Measurements from ENCODE around the gene FGF19. TPM values are rescaled to one million over a fixed set of nuclear protein-coding genes. Genes with fewer than 3 reads are reported as not detected.

The FGF19 gene
- total RNA-seq, 4 donors from 2014 or later, result not detected

DNA sequence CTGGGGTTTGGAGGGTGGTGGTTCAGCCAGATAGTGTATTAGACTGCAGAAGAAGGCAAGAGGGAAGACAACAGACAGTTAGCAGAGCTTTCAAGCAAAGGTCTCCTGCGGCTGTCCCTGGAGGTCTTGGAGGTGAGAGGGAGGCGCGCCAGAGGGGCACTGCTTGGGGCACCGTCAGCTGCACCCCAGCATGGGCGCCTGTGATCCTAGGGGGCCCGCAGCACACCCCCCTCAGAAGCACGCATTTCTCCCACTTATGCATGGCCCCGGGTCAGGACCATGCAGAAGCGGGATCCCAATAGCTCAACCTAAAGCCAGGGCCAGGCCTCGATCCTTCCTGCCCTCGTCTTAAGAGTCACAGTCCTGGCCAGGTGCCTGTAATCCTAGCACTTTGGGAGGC lies 44.8 kb upstream of the FGF19 start:
- WGBS, 2 donors (ENCODE audit: low coverage in 1 of 2), result 83% methylated on average over 10 of the region's 11 CpGs; no CpG with 5 or more reads in 1 of the 2 donors
- Histone ChIP-seq H3K4me1 (no peaks in the 10 kb centered on the region), H3K27ac (no peak overlapping the region), H3K36me3 (no peaks in the 10 kb centered on the region), H3K27me3 (peaks cover 10% of the 10 kb centered on the region), H3K4me3 (no peak overlapping the region), H3K9me3 (no peaks in the 10 kb centered on the region)
- in situ Hi-C loops (cut with MboI; ENCODE audit: low pct_ligation_motif_present in 1 of 4, low pct_unique_long_range_greater_than_20kb in 1 of 4, low sequenced_read_pairs in 3 of 4) (no loop called here), intact Hi-C loops (cut with DNase I; ENCODE audit: low total_unique reads) (no loop called here)
- no peak for DNase-seq
- TF ChIP-seq POLR2AphosphoS5 (IDR thresholded peaks at IDR 0.05) (no peak), POLR2A (IDR thresholded peaks at IDR 0.05) (no peak), EP300 (IDR thresholded peaks at IDR 0.05; ENCODE audit: low read depth) (no peak)
- TF ChIP-seq, protein P1, sequence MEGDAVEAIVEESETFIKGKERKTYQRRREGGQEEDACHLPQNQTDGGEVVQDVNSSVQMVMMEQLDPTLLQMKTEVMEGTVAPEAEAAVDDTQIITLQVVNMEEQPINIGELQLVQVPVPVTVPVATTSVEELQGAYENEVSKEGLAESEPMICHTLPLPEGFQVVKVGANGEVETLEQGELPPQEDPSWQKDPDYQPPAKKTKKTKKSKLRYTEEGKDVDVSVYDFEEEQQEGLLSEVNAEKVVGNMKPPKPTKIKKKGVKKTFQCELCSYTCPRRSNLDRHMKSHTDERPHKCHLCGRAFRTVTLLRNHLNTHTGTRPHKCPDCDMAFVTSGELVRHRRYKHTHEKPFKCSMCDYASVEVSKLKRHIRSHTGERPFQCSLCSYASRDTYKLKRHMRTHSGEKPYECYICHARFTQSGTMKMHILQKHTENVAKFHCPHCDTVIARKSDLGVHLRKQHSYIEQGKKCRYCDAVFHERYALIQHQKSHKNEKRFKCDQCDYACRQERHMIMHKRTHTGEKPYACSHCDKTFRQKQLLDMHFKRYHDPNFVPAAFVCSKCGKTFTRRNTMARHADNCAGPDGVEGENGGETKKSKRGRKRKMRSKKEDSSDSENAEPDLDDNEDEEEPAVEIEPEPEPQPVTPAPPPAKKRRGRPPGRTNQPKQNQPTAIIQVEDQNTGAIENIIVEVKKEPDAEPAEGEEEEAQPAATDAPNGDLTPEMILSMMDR (IDR thresholded peaks at IDR 0.05), result no peak

DNA sequence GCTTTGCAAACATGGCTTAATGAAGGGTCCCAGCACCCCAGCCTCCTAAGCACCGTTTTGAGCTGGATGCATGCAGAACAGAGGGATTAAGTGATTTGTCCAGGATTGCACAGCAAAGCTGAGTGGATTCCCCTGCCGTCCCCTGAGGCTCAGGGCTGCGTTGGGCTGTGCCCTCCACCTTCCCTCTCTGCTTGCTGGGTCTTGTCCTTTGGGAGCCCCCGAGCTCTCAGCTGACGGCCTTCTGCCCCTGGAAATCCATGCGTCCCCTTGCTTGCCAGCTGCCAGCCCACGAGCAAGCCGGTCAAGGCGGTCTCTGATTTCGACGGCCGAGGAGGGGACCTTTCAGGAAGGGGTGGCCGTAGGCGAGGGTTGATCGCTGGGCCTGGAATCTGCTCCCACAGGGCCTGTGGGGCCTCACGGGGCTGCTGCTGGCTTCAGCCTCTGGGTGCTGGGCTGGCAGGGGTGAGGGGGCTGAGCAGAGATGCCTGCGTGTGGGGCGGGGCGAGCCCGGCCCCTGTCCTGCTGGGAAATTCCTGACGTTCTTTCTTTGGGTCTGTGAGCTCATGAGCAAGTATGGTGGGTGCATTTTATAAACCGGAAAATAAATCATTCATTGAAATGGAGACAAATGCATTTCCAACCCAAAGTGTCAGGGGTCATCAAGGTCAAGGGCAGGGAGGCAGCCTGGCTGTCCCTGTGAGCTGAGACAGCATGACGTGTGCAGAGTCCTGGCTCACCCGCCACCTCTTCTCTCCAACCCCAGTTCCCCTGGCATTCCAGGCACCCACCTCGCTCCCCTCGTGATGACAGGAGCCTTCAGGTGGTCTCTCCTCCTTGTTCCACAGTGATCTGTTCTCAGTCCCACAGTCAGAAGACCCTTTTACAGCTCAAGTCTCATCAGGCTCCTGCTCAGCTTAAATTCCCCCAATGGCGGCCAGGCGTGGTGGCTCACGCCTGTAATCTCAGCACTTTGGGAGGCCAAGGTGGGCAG lies 43.2 kb upstream of the FGF19 start:
- WGBS, 2 donors (ENCODE audit: low coverage in 1 of 2), result 68% methylated on average over 29 of the region's 29 CpGs; no CpG with 5 or more reads in 1 of the 2 donors
- no peaks in the 10 kb centered on the region for H3K4me1 ChIP-seq
- intact Hi-C loops (cut with DNase I; ENCODE audit: low total_unique reads), result no loop called here
- H3K36me3 ChIP-seq, result no peaks in the 10 kb centered on the region
- no peak overlapping the region for H3K27ac ChIP-seq
- in situ Hi-C loops (cut with MboI; ENCODE audit: low pct_ligation_motif_present in 1 of 4, low pct_unique_long_range_greater_than_20kb in 1 of 4, low sequenced_read_pairs in 3 of 4), result no loop called here
- no peak overlapping the region for H3K4me3 ChIP-seq
- no peak for TF ChIP-seq EP300 (IDR thresholded peaks at IDR 0.05; ENCODE audit: low read depth)
- TF ChIP-seq, protein P1 (IDR thresholded peaks at IDR 0.05), result no peak
- no peak for TF ChIP-seq POLR2A (IDR thresholded peaks at IDR 0.05)
- TF ChIP-seq POLR2AphosphoS5 (IDR thresholded peaks at IDR 0.05), result no peak
- DNase-seq, result no peak
- peaks cover 7% of the 10 kb centered on the region for H3K27me3 ChIP-seq
- no peaks in the 10 kb centered on the region for H3K9me3 ChIP-seq

DNA sequence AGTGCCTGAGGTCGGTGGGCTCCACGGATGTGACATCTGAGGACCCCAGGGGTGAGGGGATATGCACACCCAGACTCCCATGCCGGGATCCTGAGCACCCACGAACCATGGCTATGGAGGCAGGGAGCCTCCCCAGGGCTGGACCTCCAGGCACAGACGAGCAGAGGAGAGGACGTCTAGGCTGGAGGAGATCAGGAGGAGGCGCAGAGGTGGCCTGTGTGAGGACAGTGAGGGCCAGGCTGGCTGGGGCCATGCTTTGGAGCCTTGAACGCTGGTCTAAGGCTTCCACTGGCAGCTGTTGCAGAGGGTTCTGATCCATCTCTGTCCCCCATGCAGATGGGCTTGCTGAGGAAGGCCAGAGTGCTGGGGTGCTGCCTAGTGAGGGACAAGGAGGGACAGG lies 42.3 kb upstream of the FGF19 start:
- no peak for DNase-seq
- intact Hi-C loops (cut with DNase I; ENCODE audit: low total_unique reads) (no loop called here), in situ Hi-C loops (cut with MboI; ENCODE audit: low pct_ligation_motif_present in 1 of 4, low pct_unique_long_range_greater_than_20kb in 1 of 4, low sequenced_read_pairs in 3 of 4) (no loop called here)
- Histone ChIP-seq H3K36me3 (no peaks in the 10 kb centered on the region), H3K27ac (no peak overlapping the region), H3K4me3 (no peak overlapping the region), H3K4me1 (no peaks in the 10 kb centered on the region), H3K9me3 (no peaks in the 10 kb centered on the region), H3K27me3 (peaks cover 7% of the 10 kb centered on the region)
- 81% methylated on average over 8 of the region's 8 CpGs; no CpG with 5 or more reads in 1 of the 2 donors for WGBS, 2 donors (ENCODE audit: low coverage in 1 of 2)
- no peak for TF ChIP-seq EP300 (IDR thresholded peaks at IDR 0.05; ENCODE audit: low read depth)
- no peak for TF ChIP-seq POLR2A (IDR thresholded peaks at IDR 0.05)
- TF ChIP-seq, protein P1 (IDR thresholded peaks at IDR 0.05), result no peak
- no peak for TF ChIP-seq POLR2AphosphoS5 (IDR thresholded peaks at IDR 0.05)

DNA sequence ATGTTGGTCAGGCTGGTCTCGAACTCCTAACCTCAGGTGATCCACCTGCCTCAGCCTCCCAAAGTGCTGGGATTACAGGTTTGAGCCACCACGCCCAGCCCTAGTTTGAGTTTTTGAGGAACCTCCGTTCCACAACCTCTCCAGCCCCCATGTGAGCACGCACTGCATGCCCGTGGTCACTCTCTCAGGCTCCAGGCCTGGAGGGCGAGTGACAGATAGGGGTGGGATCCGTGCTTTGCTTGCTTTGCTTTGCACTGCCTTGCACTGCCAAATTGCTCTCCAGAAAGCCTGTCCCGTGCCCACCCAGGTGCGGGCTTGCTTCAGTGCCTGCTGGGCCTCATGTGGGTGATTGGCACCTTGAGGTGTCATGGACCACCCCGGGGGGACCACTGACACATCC lies 41.4 kb upstream of the FGF19 start:
- Histone ChIP-seq H3K36me3 (no peaks in the 10 kb centered on the region), H3K4me1 (no peaks in the 10 kb centered on the region), H3K27ac (no peak overlapping the region), H3K27me3 (peaks cover 7% of the 10 kb centered on the region), H3K9me3 (no peaks in the 10 kb centered on the region), H3K4me3 (no peak overlapping the region)
- 87% methylated on average over 10 of the region's 10 CpGs; no CpG with 5 or more reads in 1 of the 2 donors for WGBS, 2 donors (ENCODE audit: low coverage in 1 of 2)
- in situ Hi-C loops (cut with MboI; ENCODE audit: low pct_ligation_motif_present in 1 of 4, low pct_unique_long_range_greater_than_20kb in 1 of 4, low sequenced_read_pairs in 3 of 4) (no loop called here), intact Hi-C loops (cut with DNase I; ENCODE audit: low total_unique reads) (no loop called here)
- DNase-seq, result no peak
- TF ChIP-seq POLR2A (IDR thresholded peaks at IDR 0.05) (no peak), POLR2AphosphoS5 (IDR thresholded peaks at IDR 0.05) (no peak), EP300 (IDR thresholded peaks at IDR 0.05; ENCODE audit: low read depth) (no peak)
- TF ChIP-seq, protein P1 (IDR thresholded peaks at IDR 0.05), result no peak

Measured in transverse colon (tissue), 4 donors.